NCI-H128 (cell line): ENCODE data around the gene PTPRR.

ENCODE experiments used
- DNase-seq: peaks from one replicate; lab custom pipeline; 2025; ENCODE audit not compliant: unreplicated experiment; lab: John Stamatoyannopoulos, UW

PTPRR gene

GRCh38 chr12:70709022-70709421, 211.5 kb downstream of the PTPRR start:
- no peak for DNase-seq

- DNase-seq, result no peak
These were observed 213.9 kb downstream of the PTPRR start for GRCh38 chr12:70706611-70707010.

- no peak for DNase-seq
These were observed 222.2 kb downstream of the PTPRR start for GRCh38 chr12:70698345-70698744.

GRCh38 chr12:70695361-70696023, 225.0 kb downstream of the PTPRR start:
- no peak for DNase-seq

- no peak for DNase-seq
These were observed 227.8 kb downstream of the PTPRR start for GRCh38 chr12:70692681-70693288.

- DNase-seq, result no peak
These were observed 229.4 kb downstream of the PTPRR start for GRCh38 chr12:70691018-70691672.

GRCh38 chr12:70686907-70687306, 233.6 kb downstream of the PTPRR start:
- DNase-seq, result no peak

- no peak for DNase-seq
These were observed 234.2 kb downstream of the PTPRR start for GRCh38 chr12:70686299-70686698.

GRCh38 chr12:70683976-70684375, 236.6 kb downstream of the PTPRR start:
- DNase-seq, result no peak

- no peak for DNase-seq
These were observed 248.8 kb downstream of the PTPRR start for GRCh38 chr12:70671698-70672097.

- no peak for DNase-seq
These were observed 249.6 kb downstream of the PTPRR start for GRCh38 chr12:70670948-70671347.

- DNase-seq, result no peak
These were observed 253.3 kb downstream of the PTPRR start for GRCh38 chr12:70667253-70667652.

- DNase-seq, result no peak
These were observed 254.2 kb downstream of the PTPRR start for GRCh38 chr12:70666364-70666763.

- no peak for DNase-seq
These were observed 256.1 kb downstream of the PTPRR start for GRCh38 chr12:70664465-70664881.

GRCh38 chr12:70663838-70664237, 256.7 kb downstream of the PTPRR start:
- no peak for DNase-seq

GRCh38 chr12:70661466-70662161, 258.9 kb downstream of the PTPRR start:
- DNase-seq, result no peak

GRCh38 chr12:70660620-70661219, 259.8 kb downstream of the PTPRR start:
- DNase-seq, result no peak

GRCh38 chr12:70660002-70660604, 260.4 kb downstream of the PTPRR start:
- no peak for DNase-seq

- DNase-seq, result no peak
These were observed 261.4 kb downstream of the PTPRR start for GRCh38 chr12:70659077-70659606.

GRCh38 chr12:70657616-70658286, 262.8 kb downstream of the PTPRR start:
- no peak for DNase-seq
